Forelimb muscle (tissue), 1 donor: ENCODE data around the gene FUOM. TPM values are rescaled to one million over a fixed set of nuclear protein-coding genes. Genes with fewer than 3 reads are reported as not detected.

Source experiments
- DNase-seq: peaks from one replicate; pipeline ENCODE4 v3.0.0-alpha.2; 2013; ENCODE audit warnings: low read depth
- polyA plus RNA-seq: library from polyadenylated mRNA; unstranded; fragments of 120-200 nt; gene quantifications from one replicate; pipeline ENCODE4 v1.2.1, GENCODE V29; 2013; ENCODE audit not compliant: insufficient read length

The FUOM gene
- polyA plus RNA-seq, 1 donor, result 4.5 TPM

- DNase-seq, result no peak
Observed at GRCh38 chr10:133312016-133312768, 45.6 kb downstream of the FUOM start.

- DNase-seq, result no peak
Observed at GRCh38 chr10:133311570-133311969, 46.2 kb downstream of the FUOM start.

- no peak for DNase-seq
Observed at GRCh38 chr10:133310789-133311188, 47.0 kb downstream of the FUOM start.

GRCh38 chr10:133310399-133310755 lies 47.4 kb downstream of the FUOM start:
- DNase-seq, result no peak

GRCh38 chr10:133309720-133310398 lies 48.0 kb downstream of the FUOM start:
- no peak for DNase-seq

- DNase-seq, result peak; percentile 47
Observed at GRCh38 chr10:133309100-133309719, 48.6 kb downstream of the FUOM start.

- DNase-seq, result peak; percentile 51
Observed at GRCh38 chr10:133308421-133309099, 49.3 kb downstream of the FUOM start, which contains the start of the genes TUBGCP2 and ZNF511. TSS of gene TUBGCP2 (minus strand) at chr10:133308872. CDS start at chr10:133302941, 5,931 bp downstream. TSS of gene ZNF511 (plus strand) at chr10:133308914. CDS start at chr10:133308944, 30 bp downstream.

GRCh38 chr10:133307776-133308420 lies 49.9 kb downstream of the FUOM start:
- DNase-seq, result no peak

- no peak for DNase-seq
Observed at GRCh38 chr10:133306941-133307379, 50.9 kb downstream of the FUOM start.

GRCh38 chr10:133306097-133306476 lies 51.7 kb downstream of the FUOM start:
- DNase-seq, result no peak

Other genes starting within 250 kb of the FUOM start
- gene KNDC1, start 197.8 kb downstream of the FUOM start, polyA plus RNA-seq, result 6.6 TPM
- not detected for gene UTF1, start 127.8 kb downstream of the FUOM start, polyA plus RNA-seq
- gene VENTX, start 120.2 kb downstream of the FUOM start, polyA plus RNA-seq, result 0.29 TPM
- 2.4 TPM for gene ADAM8, start 81.2 kb downstream of the FUOM start, polyA plus RNA-seq
- 40.9 TPM for gene TUBGCP2, start 49.1 kb downstream of the FUOM start, polyA plus RNA-seq
- 37.4 TPM for gene ZNF511, start 49.1 kb downstream of the FUOM start, polyA plus RNA-seq
- not detected for gene CALY, start 21.1 kb downstream of the FUOM start, polyA plus RNA-seq
- not detected for gene PRAP1, start 10.6 kb downstream of the FUOM start, polyA plus RNA-seq
- gene ECHS1, start 15.3 kb upstream of the FUOM start, polyA plus RNA-seq, result 123 TPM
- 2.5 TPM for gene PAOX, start 21.2 kb upstream of the FUOM start, polyA plus RNA-seq
- 43.2 TPM for gene MTG1, start 36.1 kb upstream of the FUOM start, polyA plus RNA-seq
- 4.1 TPM for gene SPRN, start 66.6 kb upstream of the FUOM start, polyA plus RNA-seq
- 1.5 TPM for gene SCART1, start 95.9 kb upstream of the FUOM start, polyA plus RNA-seq
- gene CYP2E1, start 169.3 kb upstream of the FUOM start, polyA plus RNA-seq, result 1.4 TPM
- 0.59 TPM for gene SYCE1, start 207.6 kb upstream of the FUOM start, polyA plus RNA-seq